GM18499 (cell line): ENCODE results near the gene NHS.
"Not testable (repeated sequence)": the region's sequence is repeated elsewhere in the genome, so short reads cannot be mapped to it uniquely, and the experiment has no call there.

Experiments
- ATAC-seq: cut with Tn5 transposase; IDR thresholded peaks from one replicate; pipeline ENCODE4 v1.9.1; 2021; ENCODE audit warnings: moderate number of reproducible peaks; ENCODE audit not compliant: insufficient read depth, unreplicated experiment

Gene NHS

GRCh38 chrX:17442898-17443297 is 67.9 kb downstream of the NHS start:
- ATAC-seq = no peak

DNA sequence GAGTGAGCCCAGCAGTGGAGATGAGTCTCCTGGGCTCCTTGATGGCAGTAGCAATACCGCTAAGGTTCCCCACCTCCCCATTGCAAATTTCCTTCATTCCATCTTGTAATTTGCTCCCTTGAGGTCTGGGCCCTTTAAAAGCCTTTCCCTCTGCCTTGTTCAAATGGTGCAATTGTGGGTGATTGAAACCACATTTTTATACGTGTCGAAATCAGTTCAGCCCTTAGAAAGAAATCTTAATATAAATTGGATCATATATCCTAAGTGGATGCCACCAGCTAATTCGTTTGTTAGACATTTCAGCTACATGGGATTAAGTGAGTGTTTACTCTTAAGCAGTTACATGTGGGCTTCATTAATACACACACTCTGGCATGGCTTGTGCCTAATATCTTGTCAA is 68.6 kb downstream of the NHS start:
- ATAC-seq = no peak

DNA sequence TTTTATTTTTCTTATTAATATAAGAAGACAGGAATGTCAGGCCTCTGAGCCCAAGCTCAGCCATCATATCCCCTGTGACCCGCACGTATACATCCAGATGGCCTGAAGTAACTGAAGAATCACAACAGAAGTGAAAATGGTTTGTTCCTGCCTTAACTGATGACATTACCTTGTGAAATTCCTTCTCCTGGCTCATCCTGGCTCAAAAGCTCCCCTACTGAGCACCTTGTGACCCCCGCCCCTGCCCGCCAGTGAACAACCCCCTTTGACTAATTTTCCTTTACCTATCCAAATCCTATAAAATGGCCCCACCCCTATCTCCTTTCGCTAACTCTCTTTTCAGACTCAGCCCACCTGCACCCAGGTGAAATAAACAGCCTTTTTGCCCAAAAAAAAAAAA is 71.3 kb downstream of the NHS start:
- not testable (repeated sequence) for ATAC-seq

DNA sequence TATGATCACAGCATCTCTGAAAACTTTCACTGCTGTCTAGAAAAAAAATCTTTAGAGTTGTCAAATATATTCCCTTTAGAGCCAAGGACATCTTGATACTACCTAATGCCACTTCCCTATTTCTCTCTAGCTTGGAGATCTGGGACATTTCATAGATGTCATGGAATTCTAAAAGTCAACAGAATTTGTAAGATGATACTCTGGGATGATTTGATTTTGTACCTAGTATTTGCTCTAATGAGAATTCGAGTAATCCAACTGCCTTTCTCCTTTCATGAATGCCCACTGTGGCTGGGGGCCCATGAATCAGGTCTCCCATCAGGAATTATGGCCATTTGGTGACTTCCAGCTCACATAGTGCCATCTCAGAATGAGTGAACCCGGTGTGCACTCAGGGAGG is 73.2 kb downstream of the NHS start:
- no peak for ATAC-seq

DNA sequence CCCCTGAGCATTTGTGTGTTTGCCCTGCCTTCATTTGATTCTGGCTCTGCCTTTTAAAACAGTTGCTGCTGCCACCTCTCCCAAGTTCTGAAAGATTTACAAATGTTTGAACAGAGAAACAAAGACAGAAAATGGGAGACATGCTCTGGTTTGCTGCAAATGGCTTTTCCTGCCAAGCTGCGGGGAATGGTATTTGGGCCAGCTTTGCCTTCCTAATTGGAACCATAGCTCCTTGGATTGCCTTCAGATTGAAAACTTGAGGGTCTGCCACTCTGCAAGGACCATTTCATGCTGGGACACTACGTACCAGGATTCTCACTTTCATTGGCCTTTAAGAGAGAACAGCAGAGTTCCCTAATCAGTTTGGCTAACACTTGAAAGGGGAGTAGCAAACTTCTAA is 74.9 kb downstream of the NHS start:
- ATAC-seq = no peak

- no peak for ATAC-seq
Measured at GRCh38 chrX:17453788-17454187, 78.8 kb downstream of the NHS start.

- ATAC-seq = no peak
Measured at GRCh38 chrX:17456526-17456925, 81.5 kb downstream of the NHS start.

- ATAC-seq = no peak
Measured at GRCh38 chrX:17459008-17459611, 84.1 kb downstream of the NHS start.

- no peak for ATAC-seq
Measured at GRCh38 chrX:17459661-17460060, 84.7 kb downstream of the NHS start.

DNA sequence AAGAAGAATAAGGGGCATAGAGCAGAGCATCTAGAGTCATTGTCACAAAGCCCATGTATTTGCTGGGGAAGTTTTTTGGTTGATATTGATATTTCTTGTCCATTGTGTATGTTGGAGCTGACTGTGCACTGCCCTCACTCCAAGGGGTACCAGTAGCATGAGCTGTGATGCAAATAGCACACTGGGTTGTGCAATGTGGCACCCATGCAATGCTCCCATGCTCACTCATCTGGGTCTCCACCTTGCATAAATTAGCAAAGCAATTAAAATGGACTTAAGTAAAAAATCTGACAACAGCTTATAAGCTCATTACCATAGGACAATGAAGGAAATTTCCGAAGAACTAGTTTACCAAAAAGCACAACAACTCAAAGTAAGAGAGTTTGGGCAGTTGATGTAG is 87.9 kb downstream of the NHS start:
- no peak for ATAC-seq

DNA sequence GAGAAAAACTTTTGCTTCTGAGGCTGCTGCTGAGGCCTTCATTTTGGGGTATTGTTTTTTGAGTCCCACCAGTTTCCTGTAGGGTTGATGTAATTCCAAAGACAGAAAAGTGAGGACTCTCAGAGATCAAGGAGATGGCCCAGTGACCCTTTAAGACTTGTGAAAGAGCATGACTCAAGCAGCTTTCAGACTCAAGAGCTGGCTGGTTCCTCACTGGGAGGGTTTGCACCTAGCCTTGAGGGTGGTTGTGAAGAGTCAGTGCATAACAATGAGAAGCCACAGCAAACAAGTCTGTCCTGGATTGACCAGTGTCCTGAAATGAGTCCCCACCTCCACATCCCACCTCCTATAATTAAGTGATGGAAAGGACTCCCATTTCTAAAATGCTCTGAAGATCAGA is 89.2 kb downstream of the NHS start:
- no peak for ATAC-seq

DNA sequence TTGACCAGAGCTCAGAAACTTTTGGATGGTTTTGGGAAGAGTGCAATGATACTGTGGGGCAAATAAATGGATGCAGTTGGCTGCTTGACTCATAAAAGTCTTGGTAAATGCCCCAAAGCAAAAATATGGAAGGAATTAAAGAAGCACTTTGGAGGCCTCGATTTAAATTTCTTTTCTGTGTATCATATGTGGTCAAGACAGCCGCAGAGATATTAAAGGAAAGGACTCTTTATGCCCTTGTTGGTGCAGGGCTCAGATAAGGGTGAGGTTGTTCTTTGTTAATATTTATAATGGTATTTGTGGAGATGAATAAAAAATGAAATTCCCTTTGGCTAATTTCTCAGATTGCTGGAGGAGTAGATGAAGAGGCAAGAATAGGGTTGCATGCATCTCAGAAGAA is 90.2 kb downstream of the NHS start:
- no peak for ATAC-seq

- no peak for ATAC-seq
Measured at GRCh38 chrX:17465802-17466201, 90.8 kb downstream of the NHS start.

DNA sequence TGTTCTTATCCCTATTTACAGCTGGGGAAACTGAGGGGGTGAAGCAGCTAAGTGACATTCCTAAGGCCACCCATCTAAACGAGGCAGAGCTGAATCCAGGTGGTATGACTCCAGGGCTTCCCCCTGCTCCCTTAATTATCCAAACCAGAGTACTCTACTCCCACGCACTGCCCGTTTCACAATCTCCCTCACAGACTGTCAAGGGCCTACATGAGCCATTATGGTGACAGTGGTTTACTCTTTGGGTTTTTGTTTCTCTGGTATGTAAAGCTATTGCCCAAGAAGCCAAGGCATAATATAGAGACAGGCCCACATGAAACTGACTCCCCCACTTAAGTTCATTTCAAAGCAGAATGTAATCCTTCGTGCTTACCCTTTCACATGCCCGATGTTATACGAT is 95.1 kb downstream of the NHS start:
- no peak for ATAC-seq

GRCh38 chrX:17471121-17471520 is 96.1 kb downstream of the NHS start:
- ATAC-seq = no peak

GRCh38 chrX:17471861-17472260 is 96.9 kb downstream of the NHS start:
- no peak for ATAC-seq

- ATAC-seq = no peak
Measured at GRCh38 chrX:17472424-17472823, 97.4 kb downstream of the NHS start.

GRCh38 chrX:17473021-17473420 is 98.0 kb downstream of the NHS start:
- no peak for ATAC-seq

- ATAC-seq = no peak
Measured at GRCh38 chrX:17474892-17475291, 99.9 kb downstream of the NHS start.

- no peak for ATAC-seq
Measured at GRCh38 chrX:17475449-17476217, 100.6 kb downstream of the NHS start.

DNA sequence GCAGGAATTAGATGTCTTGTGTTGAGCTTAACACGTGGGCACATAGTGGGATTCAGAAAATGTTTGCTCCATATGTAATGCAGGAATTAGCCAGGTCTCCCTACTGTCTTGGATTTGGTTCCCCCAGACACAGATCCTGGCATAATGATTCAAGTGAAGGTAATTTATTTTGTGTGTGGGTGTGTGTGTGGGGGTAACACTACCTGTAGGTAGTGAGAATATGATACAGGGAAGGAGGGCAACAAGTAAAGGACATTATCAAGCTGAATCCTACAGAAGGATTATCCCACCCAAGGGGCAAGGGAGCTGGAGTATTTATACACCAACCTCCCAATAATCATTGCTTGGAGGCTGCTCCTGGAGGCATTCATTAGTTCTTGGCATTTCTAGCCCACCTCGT is 101.4 kb downstream of the NHS start:
- ATAC-seq = no peak

DNA sequence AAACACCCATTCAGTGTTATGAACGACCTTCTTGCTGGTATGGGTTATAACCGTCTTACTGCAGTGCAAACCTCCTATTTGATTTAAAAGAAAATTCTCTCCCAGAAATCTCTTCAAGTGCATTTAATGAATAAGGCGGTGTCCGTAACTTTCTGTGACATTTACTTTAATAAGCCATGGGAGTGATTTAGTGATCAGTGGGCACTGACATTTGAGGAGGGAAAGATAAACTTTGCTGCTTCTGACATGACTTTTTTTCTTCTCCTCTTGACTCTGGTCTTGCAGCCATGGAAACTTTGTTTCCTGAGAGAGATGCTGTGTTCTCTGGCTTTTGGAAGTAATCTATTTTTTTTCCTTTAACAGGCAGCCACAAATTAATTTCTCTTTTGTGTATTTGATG is 106.1 kb downstream of the NHS start:
- no peak for ATAC-seq
